Measurements from ENCODE around the gene SMOC1. TPM values are rescaled to one million over a fixed set of nuclear protein-coding genes. Genes with fewer than 3 reads are reported as not detected.

The SMOC1 gene
- polyA plus RNA-seq, 3 donors: not detected

DNA sequence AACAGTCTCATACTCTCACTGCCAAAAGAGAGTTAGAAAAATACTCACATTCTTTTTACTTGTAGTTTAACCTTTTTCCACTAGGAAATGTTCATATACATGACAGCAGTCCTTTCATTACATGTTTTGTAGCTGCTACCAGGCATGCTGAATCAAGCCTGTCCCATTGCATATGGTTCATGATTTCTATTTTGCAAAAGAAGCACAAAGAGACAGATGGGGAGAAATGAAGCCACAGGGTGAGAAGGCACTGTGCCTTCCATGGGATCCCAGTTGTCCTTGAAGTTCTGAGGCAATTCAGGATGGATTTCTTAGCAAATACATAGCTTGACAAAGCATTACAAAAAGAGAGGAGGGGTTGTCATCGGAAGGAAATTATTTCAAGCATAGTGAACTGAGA, 89.5 kb downstream of the SMOC1 start:
- Mint-ChIP-seq H3K27me3 (ENCODE audit: low read depth in 3 of 3) (peaks cover 2 to 4% (median 4%) of the 10 kb centered on the region in 3 donors), H3K9me3 (peaks cover 0 to 2% (median 0%) of the 10 kb centered on the region in 7 donors), H3K36me3 (no peaks in the 10 kb centered on the region), H3K4me1 (no peaks in the 10 kb centered on the region), H3K4me3 (no peak overlapping the region), H3K27ac (no peak overlapping the region)
- TF ChIP-seq, protein P1, sequence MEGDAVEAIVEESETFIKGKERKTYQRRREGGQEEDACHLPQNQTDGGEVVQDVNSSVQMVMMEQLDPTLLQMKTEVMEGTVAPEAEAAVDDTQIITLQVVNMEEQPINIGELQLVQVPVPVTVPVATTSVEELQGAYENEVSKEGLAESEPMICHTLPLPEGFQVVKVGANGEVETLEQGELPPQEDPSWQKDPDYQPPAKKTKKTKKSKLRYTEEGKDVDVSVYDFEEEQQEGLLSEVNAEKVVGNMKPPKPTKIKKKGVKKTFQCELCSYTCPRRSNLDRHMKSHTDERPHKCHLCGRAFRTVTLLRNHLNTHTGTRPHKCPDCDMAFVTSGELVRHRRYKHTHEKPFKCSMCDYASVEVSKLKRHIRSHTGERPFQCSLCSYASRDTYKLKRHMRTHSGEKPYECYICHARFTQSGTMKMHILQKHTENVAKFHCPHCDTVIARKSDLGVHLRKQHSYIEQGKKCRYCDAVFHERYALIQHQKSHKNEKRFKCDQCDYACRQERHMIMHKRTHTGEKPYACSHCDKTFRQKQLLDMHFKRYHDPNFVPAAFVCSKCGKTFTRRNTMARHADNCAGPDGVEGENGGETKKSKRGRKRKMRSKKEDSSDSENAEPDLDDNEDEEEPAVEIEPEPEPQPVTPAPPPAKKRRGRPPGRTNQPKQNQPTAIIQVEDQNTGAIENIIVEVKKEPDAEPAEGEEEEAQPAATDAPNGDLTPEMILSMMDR (IDR thresholded peaks at IDR 0.05): no peak
- Histone ChIP-seq H3K4me1 (ENCODE audit: control insufficient read depth in 1 of 2, insufficient read depth in 2 of 2, low read length in 2 of 2) (no peaks in the 10 kb centered on the region), H3K9me3 (replicated peaks in 1 of 2; ENCODE audit: control insufficient read depth in 1 of 2, insufficient read depth in 1 of 2, low read length in 2 of 2) (no peaks in the 10 kb centered on the region), H3K4me3 (replicated peaks in 1 of 3; ENCODE audit: low read depth in 2 of 3, low read length in 3 of 3) (no peak overlapping the region), H3K4me2 (replicated peaks; ENCODE audit: extremely low read depth, low read length, poor library complexity, severe bottlenecking) (no peak overlapping the region), H3K36me3 (replicated peaks in 1 of 2; ENCODE audit: control insufficient read depth in 1 of 2, insufficient read depth in 2 of 2, low read length in 2 of 2) (no peaks in the 10 kb centered on the region), H3K9ac (ENCODE audit: insufficient read depth, low read length, poor library complexity, severe bottlenecking) (no peak overlapping the region), H4K20me1 (ENCODE audit: insufficient read depth, low read length) (no peaks in the 10 kb centered on the region), H3K27ac (ENCODE audit: low read depth in 1 of 2, low read length in 2 of 2) (no peak overlapping the region), H2AFZ (ENCODE audit: insufficient read depth, low read depth, low read length, poor library complexity, severe bottlenecking) (no peak overlapping the region), H3K79me2 (ENCODE audit: insufficient read depth, low read length) (no peaks in the 10 kb centered on the region), H3K27me3 (ENCODE audit: control insufficient read depth in 2 of 2, insufficient read depth in 2 of 2, low read length in 2 of 2) (no peaks in the 10 kb centered on the region)
- no peak for DNase-seq
- intact Hi-C loops (cut with micrococcal nuclease): no loop called here
- WGBS (ENCODE audit: insufficient coverage): 100% methylated on average over 1 of the region's 1 CpG

- H2AFZ ChIP-seq (ENCODE audit: insufficient read depth, low read depth, low read length, poor library complexity, severe bottlenecking): no peak overlapping the region
- Mint-ChIP-seq H3K36me3 (no peaks in the 10 kb centered on the region), H3K27me3 (ENCODE audit: low read depth in 3 of 3) (peaks cover 0 to 4% (median 4%) of the 10 kb centered on the region in 3 donors), H3K4me3 (no peak overlapping the region), H3K4me1 (no peaks in the 10 kb centered on the region), H3K9me3 (peaks cover 0 to 2% (median 0%) of the 10 kb centered on the region in 7 donors), H3K27ac (no peak overlapping the region)
- TF ChIP-seq, protein P1 (IDR thresholded peaks at IDR 0.05): no peak
- no peak overlapping the region for H3K4me2 ChIP-seq (replicated peaks; ENCODE audit: extremely low read depth, low read length, poor library complexity, severe bottlenecking)
- DNase-seq: no peak
- no peaks in the 10 kb centered on the region for H3K4me1 ChIP-seq (ENCODE audit: control insufficient read depth in 1 of 2, insufficient read depth in 2 of 2, low read length in 2 of 2)
- 92% methylated on average over 5 of the region's 5 CpGs for WGBS (ENCODE audit: insufficient coverage)
- H4K20me1 ChIP-seq (ENCODE audit: insufficient read depth, low read length): no peaks in the 10 kb centered on the region
- no peaks in the 10 kb centered on the region for H3K36me3 ChIP-seq (replicated peaks in 1 of 2; ENCODE audit: control insufficient read depth in 1 of 2, insufficient read depth in 2 of 2, low read length in 2 of 2)
- H3K27me3 ChIP-seq (ENCODE audit: control insufficient read depth in 2 of 2, insufficient read depth in 2 of 2, low read length in 2 of 2): no peaks in the 10 kb centered on the region
- H3K9me3 ChIP-seq (replicated peaks in 1 of 2; ENCODE audit: control insufficient read depth in 1 of 2, insufficient read depth in 1 of 2, low read length in 2 of 2): no peaks in the 10 kb centered on the region
- no peak overlapping the region for H3K27ac ChIP-seq (ENCODE audit: low read depth in 1 of 2, low read length in 2 of 2)
- intact Hi-C loops (cut with micrococcal nuclease): no loop called here
- no peak overlapping the region for H3K4me3 ChIP-seq (replicated peaks in 1 of 3; ENCODE audit: low read depth in 2 of 3, low read length in 3 of 3)
- no peaks in the 10 kb centered on the region for H3K79me2 ChIP-seq (ENCODE audit: insufficient read depth, low read length)
- no peak overlapping the region for H3K9ac ChIP-seq (ENCODE audit: insufficient read depth, low read length, poor library complexity, severe bottlenecking)
These were observed 93.5 kb downstream of the SMOC1 start for GRCh38 chr14:69972755-69973154.
